HCT116 (cell line): ENCODE results near the gene LRRC1. TPM values are rescaled to one million over a fixed set of nuclear protein-coding genes. Genes with fewer than 3 reads are reported as not detected.
A peak's percentile ranks its signal among the peaks of the same experiment; 100 is the strongest.

Source experiments
- ATAC-seq: fragments of 200-7000 bp; cut with Tn5 transposase; 2 replicates; pipeline ENCODE4 v1.9.1; 2020; ENCODE audit warnings: mild to moderate bottlenecking, moderate library complexity
- BruUV-seq: library from RNA; stranded (reverse); fragments of 400-500 nt; replicated peaks from 2 replicates; lab custom pipeline; 2021; lab: Mats Ljungman, UMichigan
- CTCF ChIA-PET: fragments of 300-600 bp; sonication (Branson Sonifier 250); formaldehyde crosslinking; loops from one replicate; lab custom pipeline; 2021; ENCODE audit warnings: antibody characterized with exemption; lab: Charles Lee
- POLR2A ChIA-PET: fragments of 300-600, 350-600 bp; sonication (Branson Sonifier 250); formaldehyde crosslinking; loops from one replicate; lab custom pipeline; 2021; ENCODE audit warnings: antibody characterized with exemption; lab: Charles Lee
- RAD21 ChIA-PET, 2 experiments: fragments of 300-600 bp; sonication (Branson Sonifier 250); formaldehyde crosslinking; loops; one replicate each; lab custom pipeline; 2023; ENCODE audit warnings: low total read pairs in 2 of 2; ENCODE audit not compliant: uncharacterized antibody in 2 of 2, unreplicated experiment in 2 of 2, low non-redundant PET in 1 of 2; lab: Charles Lee
- DNase-seq: peaks from one replicate; pipeline ENCODE4 v3.0.0-alpha.2; 2010; ENCODE audit warnings: low read depth, low spot score
- H2AFZ ChIP-seq: fragments of 200-600 bp; shearing (Covaris generic), sonication (generic); 2 replicates; pipeline ENCODE4 v1.6.1; 2017; ENCODE audit warnings: low read depth, mixed run types, mixed read lengths, antibody characterized with exemption, low read length; ENCODE audit not compliant: poor library complexity, severe bottlenecking
- H3K27ac ChIP-seq: 2 replicates; pipeline ENCODE4 v1.5.1; 2012; ENCODE audit warnings: low read depth, low read length
- H3K27me3 ChIP-seq: fragments of 200-600 bp; sonication (generic); 2 replicates; pipeline ENCODE4 v1.6.1; 2016; ENCODE audit warnings: mixed run types, low read length, mixed read lengths; ENCODE audit not compliant: insufficient read depth
- H3K36me3 ChIP-seq, 2 experiments: fragments of 200-500 bp in 1 of 2; fragments of 200-600 bp in 1 of 2; sonication (Bioruptor generic) in 1 of 2; sonication (generic) in 1 of 2; 2 replicates each; pipeline versions ENCODE4 v1.5.1 to v1.6.1; 2014 to 2016; ENCODE audit warnings: low read length in 2 of 2, inconsistent platforms in 1 of 2, mixed read lengths in 1 of 2, mixed run types in 1 of 2; ENCODE audit not compliant: insufficient read depth in 2 of 2, control insufficient read depth in 1 of 2
- H3K4me1 ChIP-seq, 2 experiments: fragments of 200-600 bp in 1 of 2; sonication (generic) in 1 of 2; 2 replicates each; pipeline versions ENCODE4 v1.5.1 to v1.6.1; 2012 to 2017; ENCODE audit warnings: low read length in 2 of 2, inconsistent platforms in 1 of 2, mild to moderate bottlenecking in 1 of 2, mixed read lengths in 1 of 2, mixed run types in 1 of 2, moderate library complexity in 1 of 2; ENCODE audit not compliant: insufficient read depth in 2 of 2, control insufficient read depth in 1 of 2
- H3K4me2 ChIP-seq: fragments of 200-600 bp; sonication (generic); 2 replicates; pipeline ENCODE4 v1.6.1; 2017; ENCODE audit warnings: mixed run types, low read length, mixed read lengths
- H3K4me3 ChIP-seq, 2 experiments: fragments of 200-600 bp in 1 of 2; sonication (generic) in 1 of 2; replicated peaks in 1 of 2; 2 replicates each; pipeline ENCODE4 v1.5.1; 2011 to 2016; ENCODE audit warnings: low read length in 2 of 2, control low read depth in 1 of 2, low read depth in 1 of 2, mild to moderate bottlenecking in 1 of 2, mixed read lengths in 1 of 2, mixed run types in 1 of 2
- H3K79me2 ChIP-seq: fragments of 200-600 bp; sonication (generic); 2 replicates; pipeline ENCODE4 v1.6.1; 2017; ENCODE audit warnings: mild to moderate bottlenecking, mixed run types, low read length, moderate library complexity, mixed read lengths; ENCODE audit not compliant: insufficient read depth
- H3K9ac ChIP-seq: fragments of 200-600 bp; sonication (generic); 2 replicates; pipeline ENCODE4 v1.6.1; 2016; ENCODE audit warnings: low read length, mixed read lengths
- H3K9me2 ChIP-seq: fragments of 200-600 bp; sonication (generic), shearing (Covaris generic); 2 replicates; pipeline ENCODE4 v1.6.1; 2017; ENCODE audit warnings: mixed run types, mild to moderate bottlenecking, moderate library complexity; ENCODE audit not compliant: insufficient read depth
- H3K9me3 ChIP-seq, 2 experiments: fragments of 200-500 bp in 1 of 2; fragments of 200-600 bp in 1 of 2; sonication (Bioruptor generic) in 1 of 2; sonication (generic) in 1 of 2; 2 replicates each; pipeline ENCODE4 v1.6.1; 2014 to 2017; ENCODE audit warnings: low read length in 2 of 2, mixed read lengths in 2 of 2, inconsistent platforms in 1 of 2, low read depth in 1 of 2, mild to moderate bottlenecking in 1 of 2, mixed run types in 1 of 2, moderate library complexity in 1 of 2; ENCODE audit not compliant: control insufficient read depth in 1 of 2, insufficient read depth in 1 of 2
- H4K20me1 ChIP-seq: fragments of 200-600 bp; sonication (generic), shearing (Covaris generic); 2 replicates; pipeline ENCODE4 v1.6.1; 2017; ENCODE audit warnings: mixed run types, mild to moderate bottlenecking, moderate library complexity; ENCODE audit not compliant: insufficient read depth
- EGR1 ChIP-seq: IDR thresholded peaks from 2 replicates; pipeline ENCODE4 v1.6.1; 2012; ENCODE audit warnings: low read depth
- ELF1 ChIP-seq: IDR thresholded peaks from 2 replicates; pipeline ENCODE4 v1.6.1; 2012; ENCODE audit warnings: low read depth, borderline replicate concordance
- EZH2 ChIP-seq: fragments of 200-600 bp; sonication (generic); IDR thresholded peaks from 2 replicates; pipeline ENCODE4 v1.6.1; 2017; ENCODE audit warnings: antibody characterized with exemption, mixed run types
- EZH2phosphoT487 ChIP-seq: fragments of 200-600 bp; IDR thresholded peaks from 2 replicates; pipeline ENCODE4 v1.6.1; 2018; ENCODE audit warnings: antibody characterized with exemption, borderline replicate concordance
- FOSL1 ChIP-seq: IDR thresholded peaks from 2 replicates; pipeline ENCODE4 v1.6.1; 2012; ENCODE audit warnings: low read depth
- JUND ChIP-seq: IDR thresholded peaks from 2 replicates; pipeline ENCODE4 v1.6.1; 2012
- POLR2A ChIP-seq: IDR thresholded peaks from 2 replicates; pipeline ENCODE4 v1.7.0; 2011; ENCODE audit warnings: borderline replicate concordance; ENCODE audit not compliant: insufficient read depth, insufficient read length; ENCODE audit errors: extremely low read depth
- POLR2AphosphoS5 ChIP-seq: IDR thresholded peaks from 2 replicates; pipeline ENCODE4 v1.6.1; 2011; ENCODE audit warnings: mild to moderate bottlenecking, low read depth, low read length, moderate library complexity
- RAD21 ChIP-seq: IDR thresholded peaks from 2 replicates; pipeline ENCODE4 v1.6.1; 2012; ENCODE audit warnings: low read depth, mild to moderate bottlenecking
- SIN3A ChIP-seq: IDR thresholded peaks from 2 replicates; pipeline ENCODE4 v1.6.1; 2012; ENCODE audit warnings: low read depth
- SP1 ChIP-seq: IDR thresholded peaks from 2 replicates; pipeline ENCODE4 v1.6.1; 2012; ENCODE audit warnings: low read depth
- YY1 ChIP-seq: IDR thresholded peaks from 2 replicates; pipeline ENCODE4 v1.6.1; 2011; ENCODE audit warnings: low read length, low read depth, moderate library complexity, mild to moderate bottlenecking; ENCODE audit not compliant: insufficient replicate concordance; ENCODE audit errors: extremely low read depth
- ZFX ChIP-seq: fragments of 450-650 bp; IDR thresholded peaks from 2 replicates; pipeline ENCODE4 v1.6.1; 2017
- intact Hi-C: fragments of 100-400 bp; cut with micrococcal nuclease; formaldehyde crosslinking; loops from 2 replicates; pipeline ENCODE4 v1.10.0; 2022
- total RNA-seq: library from RNA; stranded (reverse); gene quantifications from one replicate; pipeline ENCODE4 v1.2.1, GENCODE V29; 2021; ENCODE audit not compliant: unreplicated experiment
- TF ChIP-seq, protein P1 (sequence below): IDR thresholded peaks from 2 replicates; pipeline ENCODE4 v1.6.1; 2012
- TF ChIP-seq, protein P2 (sequence below): IDR thresholded peaks from 2 replicates; pipeline ENCODE4 v1.6.1; 2012; ENCODE audit warnings: low read depth

LRRC1 gene
- total RNA-seq, 1 experiment from 2014 or later, result 19.8 TPM

DNA sequence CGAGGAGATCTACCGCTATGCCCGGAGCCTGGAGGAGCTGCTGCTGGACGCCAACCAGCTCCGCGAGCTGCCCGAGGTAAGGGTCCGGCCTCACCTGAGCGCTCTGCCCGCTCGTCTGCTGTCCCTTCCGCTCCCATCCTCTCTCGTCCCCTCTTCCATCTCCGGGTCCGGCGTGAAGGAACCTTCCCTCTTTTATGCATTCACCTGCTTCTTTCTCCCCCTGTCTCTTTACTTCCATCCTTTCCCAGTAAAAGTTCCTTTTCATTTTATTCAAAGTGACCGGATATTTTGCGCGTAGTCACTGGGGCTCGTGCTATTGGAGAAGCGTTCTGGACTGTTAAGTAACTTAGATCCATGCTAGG is 516 bp downstream of the LRRC1 start:
- peaks cover 24 to 44% of the 10 kb centered on the region in 2 experiments for H3K4me1 ChIP-seq
- H3K27ac ChIP-seq, result peak overlapping the region; percentile 92
- peak; percentile 21 for ATAC-seq
- no peaks in the 10 kb centered on the region for H3K9me2 ChIP-seq
- no peaks in the 10 kb centered on the region for H4K20me1 ChIP-seq
- intact Hi-C loops, result loop anchor here (2.0 kb wide), 1 partner anchor 61 kb away; no protein-coding TSS in a partner anchor
- H3K9me3 ChIP-seq, result 0 out of 4 replicates have a peak, but pooled peaks cover 0 to under 1% of the 10 kb centered on the region in 2 experiments
- H3K4me2 ChIP-seq, result peak overlapping the region; percentile 95
- no TSS peak for BruUV-seq
- RAD21 ChIA-PET, result interaction anchor here (0.6 to 1.4 kb wide), 5 partner anchors 16 to 161 kb away, joined by 3 to 5 read pairs (median 4); no protein-coding TSS in a partner anchor
- no peak overlapping the region for H2AFZ ChIP-seq
- TF ChIP-seq ELF1 (no peak), SIN3A (0 out of 2 replicates have a peak, but pooled peaks have one; percentile 17)
- TF ChIP-seq, all 23 proteins: peak for 1
- peak overlapping the region; percentile 65 to 75 for H3K4me3 ChIP-seq
- H3K9ac ChIP-seq, result peak overlapping the region; percentile 76
- peaks cover 49% of the 10 kb centered on the region for H3K79me2 ChIP-seq
- CTCF ChIA-PET, result interaction anchor here (1.1 to 2.4 kb wide), 5 partner anchors 61 to 161 kb away, joined by 3 to 14 read pairs (median 6); no protein-coding TSS in a partner anchor
- POLR2A ChIA-PET, result interaction anchor here (0.6 to 3.9 kb wide), 6 partner anchors 10 to 1639 kb away, joined by 3 to 20 read pairs (median 4); no protein-coding TSS in a partner anchor
- no peaks in the 10 kb centered on the region for H3K36me3 ChIP-seq
- H3K27me3 ChIP-seq, result no peaks in the 10 kb centered on the region
- no peak for DNase-seq

DNA sequence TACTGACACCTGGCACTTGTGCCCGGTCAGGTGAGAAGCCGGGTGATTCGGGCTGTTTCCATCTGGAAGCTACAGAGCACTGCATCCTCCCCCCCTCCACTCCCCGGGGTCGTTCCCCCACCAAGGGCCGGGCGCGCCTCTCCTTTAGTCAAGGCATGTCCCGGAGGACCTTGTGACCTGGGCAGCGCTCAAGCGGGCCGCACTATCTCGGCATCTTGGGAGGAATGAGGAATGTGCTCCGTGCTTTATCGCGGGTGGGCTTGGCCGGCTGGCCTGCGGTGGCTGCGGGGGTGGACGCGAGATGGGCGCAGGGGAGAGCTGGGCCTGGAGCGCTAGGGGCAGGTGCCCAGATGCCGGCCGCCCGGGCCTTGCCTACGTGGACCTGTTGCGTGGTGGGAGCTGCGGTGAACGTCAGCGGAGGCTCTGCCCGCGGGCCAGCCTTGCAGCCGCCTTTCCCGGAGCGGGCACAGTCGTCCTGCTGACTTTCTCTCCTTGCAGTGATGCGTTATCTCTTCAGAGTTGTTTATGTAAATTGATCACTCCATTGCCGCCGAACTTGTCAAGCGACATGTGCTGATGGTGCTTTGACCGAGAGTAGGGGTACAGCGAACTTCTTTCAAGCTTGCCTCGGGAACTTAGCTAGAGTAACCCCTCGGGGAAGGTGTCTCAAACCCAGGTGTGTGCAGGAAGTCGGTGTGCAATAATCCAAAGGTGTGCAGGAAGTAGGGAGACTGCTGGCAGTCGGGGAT is 1.1 kb downstream of the LRRC1 start:
- Histone ChIP-seq H2AFZ (no peak overlapping the region), H3K27ac (peak overlapping the region; percentile 92), H3K4me1 (peaks cover 25 to 47% of the 10 kb centered on the region in 2 experiments), H3K4me2 (peak overlapping the region; percentile 95), H3K9me2 (no peaks in the 10 kb centered on the region), H4K20me1 (no peaks in the 10 kb centered on the region), H3K36me3 (no peaks in the 10 kb centered on the region), H3K9ac (peak overlapping the region; percentile 76), H3K9me3 (no peaks in the 10 kb centered on the region), H3K79me2 (peaks cover 52% of the 10 kb centered on the region), H3K4me3 (peak overlapping the region; percentile 65 to 75), H3K27me3 (no peaks in the 10 kb centered on the region)
- peak; percentile 12 for ATAC-seq
- ChIA-PET CTCF (interaction anchor here (0.9 to 2.1 kb wide), 2 partner anchors 67 to 70 kb away, joined by 4 to 10 read pairs; no protein-coding TSS in a partner anchor), RAD21 (interaction anchor here (0.6 to 1.1 kb wide), 3 partner anchors 70 to 160 kb away, joined by 3 to 5 read pairs (median 4); no protein-coding TSS in a partner anchor), POLR2A (interaction anchor here (0.6 to 3.9 kb wide), 5 partner anchors 9 to 1639 kb away, joined by 3 to 20 read pairs (median 4); no protein-coding TSS in a partner anchor)
- no TSS peak for BruUV-seq
- DNase-seq, result no peak
- intact Hi-C loops, result loop anchor here (2.0 kb wide), 1 partner anchor 61 kb away; no protein-coding TSS in a partner anchor
- no peak for TF ChIP-seq ZFX
- TF ChIP-seq POLR2AphosphoS5, result peak; percentile 38; the same call in 1 of the 2 replicates
- peak; percentile 62; the same call in 1 of the 2 replicates for TF ChIP-seq EGR1
- TF ChIP-seq SP1, result no peak
- no peak for TF ChIP-seq JUND
- TF ChIP-seq, protein P1, sequence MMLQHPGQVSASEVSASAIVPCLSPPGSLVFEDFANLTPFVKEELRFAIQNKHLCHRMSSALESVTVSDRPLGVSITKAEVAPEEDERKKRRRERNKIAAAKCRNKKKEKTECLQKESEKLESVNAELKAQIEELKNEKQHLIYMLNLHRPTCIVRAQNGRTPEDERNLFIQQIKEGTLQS, result no peak
- TF ChIP-seq, protein P2, sequence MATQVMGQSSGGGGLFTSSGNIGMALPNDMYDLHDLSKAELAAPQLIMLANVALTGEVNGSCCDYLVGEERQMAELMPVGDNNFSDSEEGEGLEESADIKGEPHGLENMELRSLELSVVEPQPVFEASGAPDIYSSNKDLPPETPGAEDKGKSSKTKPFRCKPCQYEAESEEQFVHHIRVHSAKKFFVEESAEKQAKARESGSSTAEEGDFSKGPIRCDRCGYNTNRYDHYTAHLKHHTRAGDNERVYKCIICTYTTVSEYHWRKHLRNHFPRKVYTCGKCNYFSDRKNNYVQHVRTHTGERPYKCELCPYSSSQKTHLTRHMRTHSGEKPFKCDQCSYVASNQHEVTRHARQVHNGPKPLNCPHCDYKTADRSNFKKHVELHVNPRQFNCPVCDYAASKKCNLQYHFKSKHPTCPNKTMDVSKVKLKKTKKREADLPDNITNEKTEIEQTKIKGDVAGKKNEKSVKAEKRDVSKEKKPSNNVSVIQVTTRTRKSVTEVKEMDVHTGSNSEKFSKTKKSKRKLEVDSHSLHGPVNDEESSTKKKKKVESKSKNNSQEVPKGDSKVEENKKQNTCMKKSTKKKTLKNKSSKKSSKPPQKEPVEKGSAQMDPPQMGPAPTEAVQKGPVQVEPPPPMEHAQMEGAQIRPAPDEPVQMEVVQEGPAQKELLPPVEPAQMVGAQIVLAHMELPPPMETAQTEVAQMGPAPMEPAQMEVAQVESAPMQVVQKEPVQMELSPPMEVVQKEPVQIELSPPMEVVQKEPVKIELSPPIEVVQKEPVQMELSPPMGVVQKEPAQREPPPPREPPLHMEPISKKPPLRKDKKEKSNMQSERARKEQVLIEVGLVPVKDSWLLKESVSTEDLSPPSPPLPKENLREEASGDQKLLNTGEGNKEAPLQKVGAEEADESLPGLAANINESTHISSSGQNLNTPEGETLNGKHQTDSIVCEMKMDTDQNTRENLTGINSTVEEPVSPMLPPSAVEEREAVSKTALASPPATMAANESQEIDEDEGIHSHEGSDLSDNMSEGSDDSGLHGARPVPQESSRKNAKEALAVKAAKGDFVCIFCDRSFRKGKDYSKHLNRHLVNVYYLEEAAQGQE, result no peak
- TF ChIP-seq FOSL1, result no peak
- TF ChIP-seq YY1, result no peak
- TF ChIP-seq EZH2phosphoT487, result no peak
- 0 out of 2 replicates have a peak, but pooled peaks have one; percentile 5 for TF ChIP-seq RAD21
- 0 out of 2 replicates have a peak, but pooled peaks have one; percentile 9 for TF ChIP-seq SIN3A
- TF ChIP-seq EZH2, result no peak
- no peak for TF ChIP-seq POLR2A
